Fibroblast of lung (primary cell): ENCODE measurements around the gene LARP1. TPM values are rescaled to one million over a fixed set of nuclear protein-coding genes. Genes with fewer than 3 reads are reported as not detected.

ENCODE experiments used
- DNase-seq, 2 donors: peaks; one replicate each; pipeline versions ENCODE4 v3.0.0 to v3.0.0-alpha.2; 2010; ENCODE audit warnings: low read depth in 2 of 2
- H2AFZ ChIP-seq: 2 replicates; pipeline ENCODE4 v1.5.1; 2012; ENCODE audit warnings: low read length, control low read depth, inconsistent platforms
- H3K27ac ChIP-seq: 2 replicates; pipeline ENCODE4 v1.5.1; 2011; ENCODE audit warnings: low read length, control low read depth; ENCODE audit not compliant: insufficient read depth
- H3K27me3 ChIP-seq: 2 replicates; pipeline ENCODE4 v1.5.1; 2011; ENCODE audit warnings: mild to moderate bottlenecking, low read length; ENCODE audit not compliant: control insufficient read depth, insufficient read depth
- H3K36me3 ChIP-seq: 2 replicates; pipeline ENCODE4 v1.5.1; 2011; ENCODE audit warnings: low read length; ENCODE audit not compliant: control insufficient read depth, insufficient read depth
- H3K4me1 ChIP-seq: 2 replicates; pipeline ENCODE4 v1.5.1; 2011; ENCODE audit warnings: low read length; ENCODE audit not compliant: control insufficient read depth, insufficient read depth; ENCODE audit errors: extremely low read depth
- H3K4me2 ChIP-seq: 2 replicates; pipeline ENCODE4 v1.5.1; 2011; ENCODE audit warnings: low read length, control low read depth; ENCODE audit not compliant: insufficient read depth; ENCODE audit errors: extremely low read depth
- H3K4me3 ChIP-seq, 4 experiments: fragments of 200-600 bp in 1 of 4; sonication (generic) in 1 of 4; replicated peaks in 1 of 4; 2 replicates each; pipeline ENCODE4 v1.5.1; 2011 to 2016; ENCODE audit warnings: low read length in 4 of 4, low read depth in 3 of 4, mild to moderate bottlenecking in 3 of 4, control low read depth in 2 of 4, inconsistent platforms in 1 of 4, mixed read lengths in 1 of 4; ENCODE audit not compliant: insufficient read depth in 1 of 4; ENCODE audit errors: control extremely low read depth in 1 of 4
- H3K79me2 ChIP-seq: 2 replicates; pipeline ENCODE4 v1.5.1; 2012; ENCODE audit warnings: mild to moderate bottlenecking, low read length, inconsistent platforms; ENCODE audit not compliant: control insufficient read depth, insufficient read depth
- H3K9ac ChIP-seq: 2 replicates; pipeline ENCODE4 v1.5.1; 2011; ENCODE audit warnings: mild to moderate bottlenecking, low read length, control low read depth; ENCODE audit not compliant: insufficient read depth
- H3K9me3 ChIP-seq: 2 replicates; pipeline ENCODE4 v1.5.1; 2012; ENCODE audit warnings: low read depth, low read length; ENCODE audit not compliant: control insufficient read depth, insufficient read depth
- H4K20me1 ChIP-seq: 2 replicates; pipeline ENCODE4 v1.5.1; 2011; ENCODE audit warnings: low read length; ENCODE audit not compliant: control insufficient read depth, insufficient read depth; ENCODE audit errors: extremely low read depth
- EZH2 ChIP-seq: IDR thresholded peaks from 2 replicates; pipeline ENCODE4 v1.5.1; 2012; ENCODE audit warnings: low read length, control low read depth, mild to moderate bottlenecking; ENCODE audit errors: missing control alignments
- polyA plus RNA-seq, 2 donors: library from polyadenylated mRNA; depleted of rRNA in 1 of 2; stranded (reverse) in 1 of 2; unstranded in 1 of 2; fragments of >200 nt; gene quantifications; 2 replicates each; pipeline ENCODE4 v1.2.1, GENCODE V29; 2011 to 2012; ENCODE audit warnings: missing spikeins in 1 of 2
- total RNA-seq: library from RNA; depleted of rRNA; stranded (reverse); fragments of >200 nt; gene quantifications from 2 replicates; pipeline ENCODE4 v1.2.1, GENCODE V29; 2014
- TF ChIP-seq, protein P1 (sequence below), 2 donors: IDR thresholded peaks in 1 of 2; conservative IDR thresholded peaks in 1 of 2; 1 replicate in 1 of 2; 2 replicates in 1 of 2; pipeline ENCODE4 v1.5.1; 2011 to 2012; ENCODE audit warnings: low read length in 2 of 2, control low read depth in 1 of 2, inconsistent platforms in 1 of 2, low read depth in 1 of 2, mild to moderate bottlenecking in 1 of 2

LARP1 gene
- total and polyA plus RNA-seq, 2 donors (not counting 1 experiment from before 2014, with no cell fraction given) = 51.0 to 81.3 TPM

DNA sequence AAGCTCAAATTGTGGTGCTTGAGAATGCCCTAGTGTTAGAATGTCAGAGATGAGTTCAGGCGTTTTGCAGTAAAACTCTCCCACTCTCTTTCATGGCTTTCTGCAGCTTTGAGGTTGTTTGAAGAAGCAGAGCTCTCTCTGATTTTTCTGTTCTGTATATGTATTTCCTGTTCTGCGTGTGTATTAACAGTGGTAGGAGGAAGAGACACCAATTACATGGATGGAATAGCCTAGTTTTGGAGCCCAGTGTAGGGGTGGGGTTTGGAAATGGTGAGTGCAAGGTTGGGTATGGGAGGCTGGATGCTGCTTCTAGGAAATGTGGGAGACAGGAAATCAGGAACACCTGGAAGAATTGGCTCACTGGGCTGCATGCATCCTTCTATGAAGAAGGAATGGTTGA, 12.4 kb downstream of the LARP1 start:
- no peaks in the 10 kb centered on the region for H3K36me3 ChIP-seq
- TF ChIP-seq EZH2 = no peak
- TF ChIP-seq, protein P1, sequence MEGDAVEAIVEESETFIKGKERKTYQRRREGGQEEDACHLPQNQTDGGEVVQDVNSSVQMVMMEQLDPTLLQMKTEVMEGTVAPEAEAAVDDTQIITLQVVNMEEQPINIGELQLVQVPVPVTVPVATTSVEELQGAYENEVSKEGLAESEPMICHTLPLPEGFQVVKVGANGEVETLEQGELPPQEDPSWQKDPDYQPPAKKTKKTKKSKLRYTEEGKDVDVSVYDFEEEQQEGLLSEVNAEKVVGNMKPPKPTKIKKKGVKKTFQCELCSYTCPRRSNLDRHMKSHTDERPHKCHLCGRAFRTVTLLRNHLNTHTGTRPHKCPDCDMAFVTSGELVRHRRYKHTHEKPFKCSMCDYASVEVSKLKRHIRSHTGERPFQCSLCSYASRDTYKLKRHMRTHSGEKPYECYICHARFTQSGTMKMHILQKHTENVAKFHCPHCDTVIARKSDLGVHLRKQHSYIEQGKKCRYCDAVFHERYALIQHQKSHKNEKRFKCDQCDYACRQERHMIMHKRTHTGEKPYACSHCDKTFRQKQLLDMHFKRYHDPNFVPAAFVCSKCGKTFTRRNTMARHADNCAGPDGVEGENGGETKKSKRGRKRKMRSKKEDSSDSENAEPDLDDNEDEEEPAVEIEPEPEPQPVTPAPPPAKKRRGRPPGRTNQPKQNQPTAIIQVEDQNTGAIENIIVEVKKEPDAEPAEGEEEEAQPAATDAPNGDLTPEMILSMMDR (conservative IDR thresholded peaks at IDR 0.05 in 1 of 2, IDR thresholded peaks at IDR 0.05 in 1 of 2; ENCODE audit: low read depth in 1 of 2, low read length in 2 of 2) = no peak
- peaks cover 96% of the 10 kb centered on the region for H3K79me2 ChIP-seq
- no peak for DNase-seq
- no peaks in the 10 kb centered on the region for H3K27me3 ChIP-seq
- H3K9ac ChIP-seq = no peak overlapping the region
- peaks cover 9% of the 10 kb centered on the region for H4K20me1 ChIP-seq
- no peak overlapping the region for H2AFZ ChIP-seq
- peaks cover 9% of the 10 kb centered on the region for H3K4me1 ChIP-seq
- H3K9me3 ChIP-seq = no peaks in the 10 kb centered on the region
- H3K27ac ChIP-seq = no peak overlapping the region
- H3K4me2 ChIP-seq = no peak overlapping the region
- H3K4me3 ChIP-seq = no peak overlapping the region

DNA sequence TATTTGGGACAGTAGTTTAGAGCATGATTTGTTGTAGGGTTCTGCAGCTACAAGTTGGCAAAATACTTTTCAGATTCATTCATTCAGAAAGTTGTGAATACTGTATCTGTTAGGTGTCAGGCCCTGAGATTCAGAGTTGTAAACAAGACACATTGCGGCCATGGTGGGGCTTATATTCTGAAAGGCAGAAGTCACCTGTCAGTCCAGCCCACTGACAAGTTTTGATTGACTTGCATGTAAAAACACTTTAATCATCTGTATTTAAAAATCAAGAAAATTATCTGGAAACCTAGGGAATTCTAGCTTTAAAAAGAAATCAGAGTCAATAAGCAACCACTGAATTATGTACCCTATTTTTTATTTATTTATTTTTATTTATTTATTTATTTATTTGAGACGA, 13.0 kb downstream of the LARP1 start:
- Histone ChIP-seq H3K36me3 (no peaks in the 10 kb centered on the region), H3K9me3 (no peaks in the 10 kb centered on the region), H3K4me2 (no peak overlapping the region), H3K9ac (no peak overlapping the region), H3K27me3 (no peaks in the 10 kb centered on the region), H3K27ac (no peak overlapping the region), H4K20me1 (peaks cover 9% of the 10 kb centered on the region), H3K4me1 (peaks cover 9% of the 10 kb centered on the region), H3K4me3 (no peak overlapping the region), H3K79me2 (peaks cover 96% of the 10 kb centered on the region), H2AFZ (no peak overlapping the region)
- DNase-seq = no peak
- TF ChIP-seq EZH2 = no peak
- TF ChIP-seq, protein P1 (conservative IDR thresholded peaks at IDR 0.05 in 1 of 2, IDR thresholded peaks at IDR 0.05 in 1 of 2; ENCODE audit: low read depth in 1 of 2, low read length in 2 of 2) = no peak

DNA sequence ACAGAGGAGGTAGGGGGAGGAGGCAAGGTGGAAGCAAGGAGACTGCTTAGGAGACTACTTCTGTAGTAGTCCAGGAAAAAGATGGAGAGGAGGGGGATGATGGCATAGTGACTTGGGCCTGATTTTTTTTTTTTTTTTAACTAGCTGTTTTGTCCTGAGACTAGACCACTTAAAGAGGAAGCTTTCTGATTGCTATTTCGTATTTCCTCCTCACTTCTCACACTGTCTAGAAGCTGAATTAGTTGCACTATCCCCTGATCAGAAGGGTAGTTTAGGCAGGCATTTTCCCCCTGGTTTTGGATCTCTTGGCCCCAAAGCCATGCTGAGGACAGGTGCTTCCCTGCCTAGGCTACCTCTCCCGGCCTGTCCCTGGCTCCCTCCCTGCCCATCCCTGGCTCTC, 14.9 kb downstream of the LARP1 start:
- peaks cover 12% of the 10 kb centered on the region for H4K20me1 ChIP-seq
- H3K27ac ChIP-seq = no peak overlapping the region
- H3K9me3 ChIP-seq = no peaks in the 10 kb centered on the region
- H3K36me3 ChIP-seq = no peaks in the 10 kb centered on the region
- H3K27me3 ChIP-seq = no peaks in the 10 kb centered on the region
- peaks cover 97% of the 10 kb centered on the region for H3K79me2 ChIP-seq
- H3K4me3 ChIP-seq = no peak overlapping the region
- H2AFZ ChIP-seq = no peak overlapping the region
- no peak overlapping the region for H3K9ac ChIP-seq
- H3K4me2 ChIP-seq = no peak overlapping the region
- no peak for DNase-seq
- TF ChIP-seq EZH2 = no peak
- TF ChIP-seq, protein P1 (conservative IDR thresholded peaks at IDR 0.05 in 1 of 2, IDR thresholded peaks at IDR 0.05 in 1 of 2; ENCODE audit: low read depth in 1 of 2, low read length in 2 of 2) = no peak
- peaks cover 9% of the 10 kb centered on the region for H3K4me1 ChIP-seq
